ENCODE results near the gene TRNAU1AP. TPM values are rescaled to one million over a fixed set of nuclear protein-coding genes. Genes with fewer than 3 reads are reported as not detected.
A peak's percentile ranks its signal among the peaks of the same experiment; 100 is the strongest.
"Not testable (repeated sequence)": the region's sequence is repeated elsewhere in the genome, so short reads cannot be mapped to it uniquely, and the experiment has no call there.

Gene TRNAU1AP
- total RNA-seq, 1 experiment from 2014 or later = 22.7 TPM

GRCh38 chr1:28565040-28565439, 12.2 kb downstream of the TRNAU1AP start:
- no peak for DNase-seq (ENCODE audit: low read depth)
- in situ Hi-C loops (cut with HindIII; ENCODE audit: low pct_unique_long_range_greater_than_20kb, low sequenced_read_pairs) = no loop called here

GRCh38 chr1:28565726-28566125, 12.8 kb downstream of the TRNAU1AP start:
- in situ Hi-C loops (cut with HindIII; ENCODE audit: low pct_unique_long_range_greater_than_20kb, low sequenced_read_pairs) = no loop called here
- DNase-seq (ENCODE audit: low read depth) = no peak

- in situ Hi-C loops (cut with HindIII; ENCODE audit: low pct_unique_long_range_greater_than_20kb, low sequenced_read_pairs) = no loop called here
- no peak for DNase-seq (ENCODE audit: low read depth)
Measured at GRCh38 chr1:28566931-28567330, 14.0 kb downstream of the TRNAU1AP start.

- in situ Hi-C loops (cut with HindIII; ENCODE audit: low pct_unique_long_range_greater_than_20kb, low sequenced_read_pairs) = no loop called here
Measured at GRCh38 chr1:28571911-28572310, 19.0 kb downstream of the TRNAU1AP start.

GRCh38 chr1:28572891-28573290, 20.0 kb downstream of the TRNAU1AP start:
- in situ Hi-C loops (cut with HindIII; ENCODE audit: low pct_unique_long_range_greater_than_20kb, low sequenced_read_pairs) = not testable (repeated sequence)

More at GRCh38 chr1:28571911-28572310, 19.0 kb downstream of the TRNAU1AP start:
- no peak for DNase-seq (ENCODE audit: low read depth)

GRCh38 chr1:28573564-28573963, 20.7 kb downstream of the TRNAU1AP start:
- DNase-seq (ENCODE audit: low read depth) = no peak
- in situ Hi-C loops (cut with HindIII; ENCODE audit: low pct_unique_long_range_greater_than_20kb, low sequenced_read_pairs) = no loop called here

More at GRCh38 chr1:28572891-28573290, 20.0 kb downstream of the TRNAU1AP start:
- not testable (repeated sequence) for DNase-seq (ENCODE audit: low read depth)

- DNase-seq (ENCODE audit: low read depth) = no peak
- in situ Hi-C loops (cut with HindIII; ENCODE audit: low pct_unique_long_range_greater_than_20kb, low sequenced_read_pairs) = no loop called here
Measured at GRCh38 chr1:28577052-28577678, 24.3 kb downstream of the TRNAU1AP start.

GRCh38 chr1:28577738-28578536, 25.1 kb downstream of the TRNAU1AP start:
- in situ Hi-C loops (cut with HindIII; ENCODE audit: low pct_unique_long_range_greater_than_20kb, low sequenced_read_pairs) = no loop called here
- DNase-seq (ENCODE audit: low read depth) = no peak

GRCh38 chr1:28578696-28579218, 25.9 kb downstream of the TRNAU1AP start:
- DNase-seq (ENCODE audit: low read depth) = no peak
- in situ Hi-C loops (cut with HindIII; ENCODE audit: low pct_unique_long_range_greater_than_20kb, low sequenced_read_pairs) = no loop called here

- in situ Hi-C loops (cut with HindIII; ENCODE audit: low pct_unique_long_range_greater_than_20kb, low sequenced_read_pairs) = no loop called here
- DNase-seq (ENCODE audit: low read depth) = no peak
Measured at GRCh38 chr1:28579401-28579800, 26.5 kb downstream of the TRNAU1AP start.

- in situ Hi-C loops (cut with HindIII; ENCODE audit: low pct_unique_long_range_greater_than_20kb, low sequenced_read_pairs) = no loop called here
- DNase-seq (ENCODE audit: low read depth) = peak; percentile 38
Measured at GRCh38 chr1:28580722-28581530, 28.0 kb downstream of the TRNAU1AP start.

GRCh38 chr1:28581531-28582247, 28.8 kb downstream of the TRNAU1AP start:
- DNase-seq (ENCODE audit: low read depth) = peak; percentile 90
- in situ Hi-C loops (cut with HindIII; ENCODE audit: low pct_unique_long_range_greater_than_20kb, low sequenced_read_pairs) = no loop called here

- no peak for DNase-seq (ENCODE audit: low read depth)
- in situ Hi-C loops (cut with HindIII; ENCODE audit: low pct_unique_long_range_greater_than_20kb, low sequenced_read_pairs) = no loop called here
Measured at GRCh38 chr1:28582248-28582615, 29.3 kb downstream of the TRNAU1AP start.

GRCh38 chr1:28586585-28587391, 33.9 kb downstream of the TRNAU1AP start:
- DNase-seq (ENCODE audit: low read depth); in situ Hi-C loops (cut with HindIII; ENCODE audit: low pct_unique_long_range_greater_than_20kb, low sequenced_read_pairs): not testable (repeated sequence)

- DNase-seq (ENCODE audit: low read depth) = no peak
- in situ Hi-C loops (cut with HindIII; ENCODE audit: low pct_unique_long_range_greater_than_20kb, low sequenced_read_pairs) = no loop called here
Measured at GRCh38 chr1:28591708-28592320, 38.9 kb downstream of the TRNAU1AP start, which contains the start of gene RAB42. TSS of gene RAB42 (plus strand) at chr1:28592265. CDS start at chr1:28592512, 247 bp downstream.

GRCh38 chr1:28592321-28593071, 39.6 kb downstream of the TRNAU1AP start:
- in situ Hi-C loops (cut with HindIII; ENCODE audit: low pct_unique_long_range_greater_than_20kb, low sequenced_read_pairs) = no loop called here
- no peak for DNase-seq (ENCODE audit: low read depth)

Data from Caki2 (cell line).